K562 (cell line): Measurements from ENCODE around the gene GLP2R. TPM values are rescaled to one million over a fixed set of nuclear protein-coding genes. Genes with fewer than 3 reads are reported as not detected.

Experiments
- ATAC-seq: fragments of 200-7000 bp; cut with Tn5 transposase; 3 replicates; pipeline ENCODE4 v1.9.1; 2020; ENCODE audit warnings: moderate library complexity
- BruUV-seq: library from RNA; stranded (reverse); fragments of 400-500 nt; replicated peaks from 2 replicates; lab custom pipeline; 2021; lab: Mats Ljungman, UMichigan
- CTCF ChIA-PET: fragments of 300-600 bp; formaldehyde crosslinking; extraction: SDS; loops from one replicate; lab custom pipeline; 2021; ENCODE audit warnings: low intra/inter-chr PET ratio; lab: Yijun Ruan, JAX
- POLR2A ChIA-PET: fragments of 300-600, 350-650 bp; sonication (Branson Sonifier 250); formaldehyde crosslinking; extraction: SDS; loops from one replicate; lab custom pipeline; 2021; ENCODE audit warnings: antibody characterized with exemption, inconsistent platforms; lab: Yijun Ruan, JAX
- DNase-seq, 4 experiments: peaks; one replicate each; pipeline versions ENCODE4 v3.0.0 to v3.0.0-alpha.2; 2011 to 2018; ENCODE audit warnings: low spot score in 3 of 4, mixed read lengths in 3 of 4; ENCODE audit errors: extremely low read depth in 1 of 4
- FAIRE-seq: peaks from 2 replicates; lab custom pipeline; 2011; peaks lifted over from hg19 to GRCh38; lab: Jason Lieb, UNC
- H2AFZ ChIP-seq: 2 replicates; pipeline ENCODE4 v1.6.0; 2011; ENCODE audit warnings: low read depth, low read length, control low read depth, inconsistent platforms
- H3K27ac ChIP-seq: fragments of 200-600 bp; 3 replicates; pipeline ENCODE4 v1.8.0; 2011; ENCODE audit warnings: low read depth, mild to moderate bottlenecking, control low read depth, inconsistent platforms, low read length, moderate library complexity, mixed read lengths; ENCODE audit errors: extremely low read depth
- H3K27me3 ChIP-seq, 2 experiments: fragments of 300-600 bp in 1 of 2; 2 replicates in 1 of 2; 3 replicates in 1 of 2; pipeline versions ENCODE4 v1.6.0 to v1.8.0; 2011; ENCODE audit warnings: inconsistent platforms in 2 of 2, low read length in 2 of 2, mild to moderate bottlenecking in 1 of 2, mixed read lengths in 1 of 2, moderate library complexity in 1 of 2; ENCODE audit not compliant: control insufficient read depth in 2 of 2, insufficient read depth in 2 of 2
- H3K36me3 ChIP-seq: fragments of 300-600 bp; 3 replicates; pipeline ENCODE4 v1.8.0; 2011; ENCODE audit warnings: mild to moderate bottlenecking, low read length, inconsistent platforms; ENCODE audit not compliant: control insufficient read depth, insufficient read depth
- H3K4me1 ChIP-seq, 2 experiments: fragments of 200-600 bp in 1 of 2; replicated peaks in 1 of 2; 2 replicates in 1 of 2; 3 replicates in 1 of 2; pipeline versions ENCODE4 v1.5.1 to v1.8.0; 2011; ENCODE audit warnings: inconsistent platforms in 2 of 2, low read length in 2 of 2, mild to moderate bottlenecking in 1 of 2, mixed read lengths in 1 of 2, moderate library complexity in 1 of 2; ENCODE audit not compliant: control insufficient read depth in 2 of 2, insufficient read depth in 2 of 2
- H3K4me2 ChIP-seq: 2 replicates; pipeline ENCODE4 v1.6.1; 2011; ENCODE audit warnings: low read length, control low read depth, inconsistent platforms, mixed read lengths; ENCODE audit not compliant: insufficient read depth
- H3K4me3 ChIP-seq: fragments of 200-600 bp; sonication (generic), shearing (Covaris generic); 2 replicates; pipeline ENCODE4 v1.5.1; 2016; ENCODE audit warnings: control low read depth, inconsistent platforms
- H3K79me2 ChIP-seq: fragments of 200-600 bp; 3 replicates; pipeline ENCODE4 v1.8.0; 2011; ENCODE audit warnings: low read length, inconsistent platforms; ENCODE audit not compliant: control insufficient read depth, insufficient read depth
- H3K9ac ChIP-seq, 2 experiments: 2 replicates each; pipeline versions ENCODE4 v1.6.0 to v1.6.1; 2011; ENCODE audit warnings: low read depth in 2 of 2, low read length in 2 of 2, control low read depth in 1 of 2, inconsistent platforms in 1 of 2, mild to moderate bottlenecking in 1 of 2, mixed read lengths in 1 of 2; ENCODE audit not compliant: insufficient read depth in 1 of 2
- H3K9me1 ChIP-seq: one replicate; pipeline ENCODE4 v1.6.0; 2011; ENCODE audit warnings: inconsistent platforms, mild to moderate bottlenecking, low read length, moderate library complexity; ENCODE audit not compliant: control insufficient read depth, insufficient read depth
- H3K9me3 ChIP-seq: replicated peaks from 2 replicates; pipeline ENCODE4 v1.5.1; 2011; ENCODE audit warnings: low read depth, low read length, inconsistent platforms; ENCODE audit not compliant: control insufficient read depth, insufficient read depth
- H4K20me1 ChIP-seq: replicated peaks from 2 replicates; pipeline ENCODE4 v1.6.1; 2011; ENCODE audit warnings: low read length, inconsistent platforms, mixed read lengths; ENCODE audit not compliant: control insufficient read depth, insufficient read depth
- CTCFL ChIP-seq: IDR thresholded peaks from 2 replicates; pipeline ENCODE4 v1.6.1; 2011; ENCODE audit warnings: borderline replicate concordance, low read depth, mild to moderate bottlenecking, moderate library complexity, low read length; ENCODE audit not compliant: insufficient read depth, poor library complexity, severe bottlenecking
- HINFP ChIP-seq: fragments of 450-650 bp; conservative IDR thresholded peaks from 2 replicates; pipeline ENCODE4 v1.6.1; 2016; ENCODE audit warnings: missing genetic modification characterization, low read depth, mild to moderate bottlenecking, control low read depth, missing compliant biosample characterization
- HNRNPUL1 ChIP-seq: fragments of 200-400 bp; formaldehyde crosslinking; IDR thresholded peaks from 2 replicates; pipeline ENCODE4 v1.6.1; 2017; ENCODE audit warnings: low read length
- MEF2A ChIP-seq: IDR thresholded peaks from 2 replicates; pipeline ENCODE4 v1.6.1; 2011; ENCODE audit warnings: low read depth, mild to moderate bottlenecking, low read length, moderate library complexity; ENCODE audit not compliant: control insufficient read depth
- STAT5B ChIP-seq: fragments of 250-450 bp; sonication (Bioruptor Pico); IDR thresholded peaks from 2 replicates; pipeline ENCODE4 v1.8.0; 2021; ENCODE audit warnings: mild to moderate bottlenecking, inconsistent platforms
- TBL1XR1 ChIP-seq, 2 experiments: IDR thresholded peaks; 2 replicates each; pipeline ENCODE4 v1.6.1; 2012; ENCODE audit warnings: improper control_type of control experiment in 2 of 2, low read length in 2 of 2, mild to moderate bottlenecking in 1 of 2
- ZNF140 ChIP-seq: fragments of 250-450 bp; sonication (Bioruptor Pico); IDR thresholded peaks from 2 replicates; pipeline ENCODE4 v1.8.0; 2021; ENCODE audit warnings: moderate library complexity, mild to moderate bottlenecking, inconsistent platforms
- ZNF24 ChIP-seq: fragments of 450-650 bp; IDR thresholded peaks from 2 replicates; pipeline ENCODE4 v1.6.1; 2016
- WGBS: fragments of 100-300 bp; shearing (Covaris generic); methylation state at CpG from one replicate; pipeline ENCODE4 v1.1.6; 2016; ENCODE audit warnings: low coverage, mixed read lengths; ENCODE audit not compliant: insufficient coverage; ENCODE audit errors: missing lambda C conversion rate; 5-methylcytosine and 5-hydroxymethylcytosine counted together
- in situ Hi-C: fragments of 300-500 bp; cut with MboI; formaldehyde crosslinking; loops from 4 replicates; pipeline ENCODE4 v1.15.0; 2018; ENCODE audit warnings: inconsistent platforms, mixed read lengths
- intact Hi-C: fragments of 100-400 bp; cut with micrococcal nuclease; formaldehyde crosslinking; loops from 2 replicates; pipeline ENCODE4 v1.14.2; 2022
- polyA plus RNA-seq, 8 experiments: library from polyadenylated mRNA; depleted of rRNA in 4 of 8; stranded (reverse) in 5 of 8; unstranded in 3 of 8; fragments of >200 nt; fragmentation: Nextera tagmentation in 2 of 8; fragmentation: Illumina TruSeq in 1 of 8; extraction: Ambion mirVana in 2 of 8; extraction: Trizol in 1 of 8; gene quantifications; 2 replicates each; pipeline versions ENCODE4 v1.2.1 to v1.2.3, GENCODE V29; 2011 to 2014; ENCODE audit warnings: inconsistent platforms in 1 of 8, missing spikeins in 1 of 8
- total RNA-seq, 7 experiments: library from RNA; depleted of rRNA in 6 of 7; stranded (reverse); fragments of >200 nt in 6 of 7; fragmentation: Illumina TruSeq in 2 of 7; extraction: Trizol in 2 of 7; gene quantifications; 2 replicates each; pipeline versions ENCODE4 v1.2.1 to v1.2.3, GENCODE V29; 2011 to 2021; ENCODE audit warnings: low replicate concordance in 1 of 7

The GLP2R gene
- total and polyA plus RNA-seq, 9 of the 15 experiments (the other 6 are each of a cell fraction or from before 2014, with no cell fraction given) = not detected

- Histone ChIP-seq H3K27ac (no peak overlapping the region), H3K9ac (no peak overlapping the region), H3K27me3 (no peaks in the 10 kb centered on the region), H3K4me1 (no peaks in the 10 kb centered on the region), H2AFZ (no peak overlapping the region), H3K4me2 (no peak overlapping the region), H3K4me3 (no peak overlapping the region), H3K79me2 (no peaks in the 10 kb centered on the region), H3K9me3 (no peaks in the 10 kb centered on the region), H3K9me1 (no peaks in the 10 kb centered on the region), H4K20me1 (no peaks in the 10 kb centered on the region), H3K36me3 (no peaks in the 10 kb centered on the region)
- ATAC-seq (no peak), DNase-seq (no peak), FAIRE-seq (no peak)
- TF ChIP-seq MEF2A (no peak), ZNF24 (no peak), HNRNPUL1 (no peak), TBL1XR1 (IDR thresholded peaks at IDR 0.05; ENCODE audit: low read length in 2 of 2) (no peak), HINFP (no peak), CTCFL (no peak), ZNF140 (CRISPR knock-in tag) (no peak), STAT5B (CRISPR knock-in tag) (no peak)
- ChIA-PET CTCF (no interaction called here), POLR2A (no interaction called here)
- intact Hi-C loops = no loop called here
- WGBS = 0% methylated on average over 4 of the region's 4 CpGs
- in situ Hi-C loops = no loop called here
- no TSS peak for BruUV-seq
Observed at GRCh38 chr17:9855036-9855435, 29.3 kb downstream of the GLP2R start.
